ENCODE results near the gene NDOR1. TPM values are rescaled to one million over a fixed set of nuclear protein-coding genes. Genes with fewer than 3 reads are reported as not detected.

The NDOR1 gene
- polyA plus RNA-seq, 10 donors = 3.8 to 10.6 (median 6.9) TPM

DNA sequence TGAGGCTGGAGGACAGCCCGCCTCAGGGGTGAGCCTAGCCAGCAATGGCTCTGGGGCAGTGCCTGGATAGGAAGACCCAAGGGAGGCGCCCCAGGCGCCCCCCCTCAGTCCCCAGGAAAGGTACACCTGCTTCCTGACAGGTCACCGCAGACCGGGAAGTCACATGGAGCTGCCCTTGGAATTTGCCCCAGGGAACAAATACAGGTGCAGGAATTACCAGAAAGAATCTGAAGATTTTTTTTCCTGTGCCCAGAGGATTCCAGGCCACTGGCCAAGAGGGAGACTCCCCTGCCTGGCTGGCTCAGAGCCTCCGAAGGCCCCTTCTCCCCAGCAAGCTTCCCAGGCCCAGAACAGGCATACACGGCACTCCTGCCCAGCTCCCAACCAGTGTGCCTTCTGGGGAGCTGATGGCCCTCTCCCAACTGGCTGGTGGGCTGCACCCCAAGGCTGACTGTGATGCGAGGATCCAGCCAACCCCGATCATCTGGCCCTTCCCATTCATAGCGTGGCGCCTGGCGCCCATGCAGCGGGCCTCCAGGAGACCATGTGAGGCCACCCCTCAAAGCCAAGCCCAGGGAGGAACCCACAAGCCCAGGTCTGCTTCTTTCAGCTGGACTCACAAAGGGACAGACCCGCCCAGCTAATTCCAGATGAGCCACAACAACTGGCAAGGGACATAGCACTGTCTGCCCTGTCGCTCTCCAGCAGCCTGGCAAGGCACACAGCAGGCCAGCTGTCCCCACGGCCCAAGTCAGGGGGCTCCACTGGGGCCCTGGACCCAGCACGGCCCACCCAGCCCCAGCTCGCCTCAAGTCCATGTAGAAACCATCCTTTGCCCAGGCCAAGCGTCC lies 7.2 kb upstream of the NDOR1 start:
- DNase-seq = no peak

DNA sequence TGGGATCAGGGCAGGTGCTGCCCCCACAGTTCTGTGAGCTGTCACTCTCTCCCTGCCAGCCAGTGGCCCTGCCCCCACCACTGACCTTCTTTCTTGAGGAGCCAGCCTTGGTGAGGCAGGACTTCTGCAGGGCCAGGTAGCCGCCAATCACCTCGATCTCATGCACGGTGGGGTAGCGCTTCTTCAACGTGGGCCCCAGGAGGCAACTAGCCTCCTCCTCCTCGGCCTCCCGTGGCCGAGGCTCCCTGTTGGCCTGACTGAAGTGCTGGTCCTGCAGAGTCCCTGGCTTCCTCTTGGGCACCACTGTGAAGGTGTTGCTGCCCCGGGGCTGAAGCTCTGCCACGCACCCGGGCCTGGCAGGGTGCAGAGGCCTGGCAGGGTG lies 6.6 kb upstream of the NDOR1 start:
- DNase-seq = no peak

DNA sequence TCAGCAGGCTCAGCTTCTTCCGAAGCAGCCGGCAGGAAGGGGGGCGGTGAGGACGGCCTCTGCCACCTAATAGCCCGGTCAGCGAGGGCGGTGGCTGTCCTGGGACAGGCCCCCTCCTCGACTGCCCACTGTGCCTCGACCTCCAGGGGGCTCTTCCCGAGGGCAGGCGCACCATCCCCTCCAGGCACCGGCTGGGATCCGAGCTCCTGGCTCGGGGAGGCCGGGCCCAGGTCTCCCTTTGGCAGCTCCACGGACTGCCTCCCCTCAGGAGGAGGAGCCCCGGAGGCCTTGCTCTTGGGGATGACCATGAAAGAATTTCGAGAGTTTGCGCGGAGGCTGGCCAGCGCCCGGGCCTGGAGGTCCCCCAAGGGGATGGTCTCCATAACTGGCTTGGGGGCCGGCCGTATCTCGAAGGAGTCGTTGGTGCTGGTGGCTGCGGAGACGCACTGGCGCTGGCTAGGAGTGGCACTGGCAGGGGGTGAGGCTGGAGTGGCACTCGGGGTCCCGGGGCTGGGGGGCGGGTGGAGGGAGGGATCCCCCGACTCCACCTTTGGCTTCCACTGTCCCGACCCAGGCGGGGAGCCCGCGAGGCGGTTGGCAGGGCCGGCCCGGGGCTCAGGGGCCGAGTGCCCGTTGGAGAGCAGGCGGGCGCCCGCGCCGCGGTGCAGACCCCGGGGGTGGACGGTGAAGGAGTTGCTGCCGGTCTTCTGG lies 5.9 kb upstream of the NDOR1 start:
- DNase-seq = no peak

DNA sequence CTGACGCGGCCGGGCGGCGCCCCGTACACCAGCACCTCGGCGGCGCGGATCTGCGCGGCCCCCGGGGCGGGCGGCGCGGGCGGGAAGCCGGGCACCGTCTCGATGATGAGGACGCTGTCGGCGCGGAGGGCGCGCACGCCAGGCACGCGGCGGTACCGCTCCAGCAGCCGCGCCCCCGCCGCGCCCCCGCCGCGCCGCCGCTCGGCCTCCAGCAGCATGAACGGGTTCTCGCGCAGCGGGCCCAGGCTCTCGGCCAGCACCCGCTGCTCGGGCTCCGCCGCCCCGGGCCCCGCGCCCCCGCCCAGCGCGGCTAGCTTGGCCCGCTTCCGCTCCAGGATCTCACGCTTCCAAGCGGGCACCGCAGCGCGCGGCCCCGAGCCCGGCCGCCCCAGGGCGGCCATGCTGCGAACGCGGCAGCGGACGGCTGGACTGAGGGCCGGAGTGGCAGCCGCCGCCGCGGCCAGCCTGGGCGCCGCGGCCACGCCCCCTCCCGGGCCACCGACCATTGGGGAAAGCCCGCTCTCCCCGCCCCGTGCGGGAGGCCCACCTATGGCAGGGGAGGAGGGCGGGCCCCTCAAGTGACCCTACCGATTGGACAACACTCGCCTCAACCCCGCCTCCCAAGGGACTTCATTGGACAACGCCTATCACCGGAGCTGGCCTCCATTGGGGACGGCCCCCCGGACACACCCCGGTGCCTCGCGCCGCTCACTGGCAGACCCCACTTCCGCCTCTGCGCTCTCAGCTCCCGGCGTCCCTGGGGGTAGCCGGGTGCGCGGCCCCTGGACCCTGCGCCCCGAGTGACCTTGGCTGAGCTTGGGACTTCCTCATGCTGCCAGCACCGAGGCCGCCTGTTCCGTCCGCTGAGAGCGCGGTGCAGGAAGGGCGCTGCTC lies 4.9 kb upstream of the NDOR1 start, which contains the start of gene TPRN:
TPRN (minus strand) TSS at position 431 of the 894 bp plus-strand sequence; CDS start at position 401, 30 bp downstream.
- DNase-seq = peak; percentile 98 to 99 (median 98)

DNA sequence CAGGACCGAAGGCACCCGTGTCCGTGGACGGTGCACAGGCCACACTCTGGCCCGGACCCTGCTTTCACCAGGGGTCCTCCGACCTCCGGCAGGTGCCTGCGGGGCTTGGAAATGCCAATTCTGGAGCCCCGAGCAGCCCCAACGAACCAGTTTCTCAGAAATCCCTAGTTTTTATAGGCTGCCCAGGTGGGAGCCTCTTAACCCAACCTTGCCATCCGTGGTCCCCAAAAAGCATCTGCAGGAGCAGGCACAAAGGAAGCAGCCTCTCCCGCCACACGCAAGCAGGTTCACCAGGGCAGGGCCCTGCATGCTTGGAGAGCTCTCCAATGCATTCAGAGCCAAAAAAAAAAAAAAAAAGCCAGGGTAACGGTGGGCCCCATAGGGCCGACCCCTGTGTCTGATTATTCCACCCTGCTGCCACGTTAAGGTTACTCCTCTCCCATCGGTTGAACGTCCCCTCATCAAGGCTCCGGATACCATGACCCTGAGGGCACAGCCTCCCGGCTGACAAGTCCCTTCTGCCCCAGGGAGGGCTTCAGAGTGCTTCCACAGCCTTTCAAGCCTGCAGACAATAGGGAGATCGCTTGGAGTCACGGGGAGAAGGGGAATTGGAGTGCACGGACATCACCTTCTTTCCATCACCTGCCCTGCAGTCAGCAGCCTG lies 4.2 kb upstream of the NDOR1 start:
- no peak for DNase-seq

DNA sequence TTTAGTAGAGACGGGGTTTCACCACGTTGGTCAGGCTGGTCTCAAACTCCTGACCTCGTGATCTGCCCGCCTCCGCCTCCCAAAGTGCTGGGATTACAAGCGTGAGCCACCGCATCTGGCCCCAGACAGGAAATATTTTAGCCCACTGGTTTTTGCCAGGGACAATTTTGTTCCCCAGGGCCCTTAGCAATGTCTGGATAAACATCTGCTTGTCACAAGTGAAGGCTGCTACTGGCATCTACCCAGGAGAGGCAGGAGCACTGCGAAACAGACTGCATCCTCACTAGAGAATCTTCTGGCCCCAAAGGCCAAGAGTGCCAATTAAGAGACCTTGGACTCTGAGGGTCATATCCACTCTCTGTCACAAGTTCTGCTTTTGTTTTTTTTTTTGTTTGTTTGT lies 2.5 kb upstream of the NDOR1 start:
- no peak for DNase-seq

DNA sequence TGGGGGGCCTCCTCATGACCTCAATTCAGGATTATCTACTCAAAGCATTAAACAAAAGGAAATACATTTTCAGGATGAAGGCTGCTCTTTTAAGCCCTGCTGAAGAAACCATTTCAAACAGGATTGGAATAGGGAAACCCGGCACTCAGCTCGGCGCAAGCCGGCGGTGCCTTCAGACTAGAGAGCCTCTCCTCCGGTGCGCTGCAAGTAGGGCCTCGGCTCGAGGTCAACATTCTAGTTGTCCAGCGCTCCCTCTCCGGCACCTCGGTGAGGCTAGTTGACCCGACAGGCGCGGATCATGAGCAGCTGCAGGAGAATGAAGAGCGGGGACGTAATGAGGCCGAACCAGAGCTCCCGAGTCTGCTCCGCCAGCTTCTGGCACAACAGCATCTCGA lies 772 bp upstream of the NDOR1 start:
- DNase-seq = no peak

DNA sequence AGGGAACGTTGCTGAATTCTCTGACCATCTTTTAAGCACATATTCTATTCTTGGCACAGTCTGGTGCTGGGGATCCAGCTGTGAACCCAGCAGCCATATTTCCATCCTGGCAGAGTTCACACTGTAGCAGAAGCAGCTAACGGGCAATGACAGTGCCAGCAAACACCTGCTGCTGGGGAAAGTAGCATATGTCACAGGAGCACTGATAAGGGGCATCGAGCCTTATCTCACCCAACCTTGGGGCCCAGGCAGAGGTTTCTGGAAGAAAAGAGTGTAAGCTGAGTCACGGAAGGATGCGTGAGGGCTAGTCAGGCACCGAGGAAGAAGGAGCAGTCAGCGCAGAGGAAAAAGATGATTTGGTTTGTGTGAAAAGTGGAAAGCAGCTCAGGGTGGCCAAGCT lies 1.1 kb downstream of the NDOR1 start:
- no peak for DNase-seq

DNA sequence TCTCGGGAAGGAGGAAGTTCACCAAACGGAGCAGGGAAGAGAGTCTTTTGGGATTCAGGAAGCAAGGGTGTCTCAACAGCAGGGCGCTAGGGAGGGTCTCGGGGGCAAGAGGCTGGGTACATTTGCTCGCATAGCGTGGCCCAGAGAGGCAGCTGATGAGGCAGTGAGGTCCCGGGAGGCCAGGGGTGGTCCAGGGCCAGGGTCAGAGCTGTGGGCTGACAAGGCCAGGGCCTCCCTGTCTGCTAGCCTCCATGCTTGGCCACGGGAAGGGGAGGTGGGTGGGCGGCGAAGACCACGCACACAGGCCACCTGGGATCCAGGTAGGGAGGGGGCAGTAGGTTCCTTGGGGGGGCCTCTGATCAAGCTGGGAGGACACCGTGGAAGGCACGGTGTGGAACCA lies 6.0 kb downstream of the NDOR1 start:
- DNase-seq = no peak

DNA sequence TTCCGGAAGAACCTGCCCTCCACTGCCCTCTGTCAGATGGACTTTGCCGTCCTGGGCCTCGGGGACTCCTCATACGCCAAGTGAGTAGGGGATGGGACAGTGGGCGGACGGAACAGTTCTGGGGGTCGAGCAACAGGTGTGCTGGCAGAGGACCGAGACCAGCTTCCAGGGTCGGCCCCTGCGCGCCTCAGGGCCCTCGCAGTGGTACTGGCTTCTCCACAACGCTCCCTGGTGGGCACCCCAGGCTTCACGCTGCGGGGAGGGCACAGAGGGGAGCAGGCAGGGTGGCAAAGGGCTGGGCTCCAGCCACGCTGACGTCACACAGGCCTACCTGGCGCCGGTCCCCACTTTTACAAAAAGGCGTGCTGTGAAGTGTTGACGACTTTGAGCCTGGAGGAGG lies 7.0 kb downstream of the NDOR1 start:
- no peak for DNase-seq

DNA sequence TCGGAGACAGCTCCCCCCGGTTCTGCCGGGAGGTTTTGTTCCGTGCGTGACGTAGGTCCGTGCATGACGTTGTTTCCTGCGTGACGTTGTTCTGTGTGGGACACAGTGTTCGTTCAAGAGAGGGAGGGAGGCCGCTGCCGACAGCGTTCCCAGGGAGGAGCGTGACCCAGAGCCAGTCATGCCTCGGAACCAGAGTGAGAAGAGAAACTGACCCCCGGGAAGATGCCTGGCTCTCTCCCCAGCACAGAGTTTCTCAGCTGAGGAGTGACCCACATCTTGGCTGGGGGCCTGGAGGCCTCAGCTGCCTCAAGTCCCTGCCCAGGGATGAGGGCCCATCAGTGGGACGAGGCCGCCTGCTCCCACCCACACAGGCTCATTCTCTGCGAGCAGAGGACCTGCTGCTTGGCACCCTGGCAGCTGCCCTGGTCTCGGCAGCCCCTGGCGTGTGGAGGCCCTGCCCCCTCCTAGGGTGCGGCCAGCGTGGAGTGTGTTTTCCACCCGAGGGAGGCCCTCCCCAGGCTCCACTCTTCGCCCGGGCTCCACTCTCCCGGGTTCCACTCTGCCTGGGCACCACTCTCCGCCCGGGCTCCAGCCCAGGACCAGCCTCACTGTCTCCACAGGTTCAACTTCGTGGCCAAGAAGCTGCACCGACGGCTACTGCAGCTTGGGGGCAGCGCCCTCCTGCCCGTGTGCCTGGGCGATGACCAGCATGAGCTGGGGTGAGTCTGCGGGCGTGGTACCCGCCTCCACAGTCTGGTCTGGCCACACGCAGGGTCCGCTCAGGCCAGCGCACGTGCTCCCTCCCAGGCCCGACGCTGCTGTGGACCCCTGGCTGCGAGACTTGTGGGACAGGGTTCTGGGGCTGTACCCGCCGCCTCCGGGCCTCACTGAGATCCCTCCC lies 7.9 kb downstream of the NDOR1 start:
- DNase-seq = no peak

DNA sequence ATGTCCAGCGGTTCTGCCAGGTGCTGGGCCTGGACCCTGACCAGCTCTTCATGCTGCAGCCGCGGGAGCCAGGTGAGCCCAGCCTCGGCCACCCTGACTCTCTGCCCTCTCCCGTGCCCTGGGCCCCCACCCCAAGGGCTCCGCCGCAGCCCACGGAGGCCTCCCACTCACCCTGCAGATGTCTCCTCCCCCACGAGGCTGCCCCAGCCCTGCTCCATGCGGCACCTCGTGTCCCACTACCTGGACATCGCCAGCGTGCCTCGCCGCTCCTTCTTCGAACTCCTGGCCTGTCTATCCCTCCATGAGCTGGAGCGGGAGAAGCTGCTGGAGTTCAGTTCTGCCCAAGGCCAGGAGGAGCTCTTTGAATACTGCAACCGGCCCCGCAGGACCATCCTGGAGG lies 9.1 kb downstream of the NDOR1 start:
- no peak for DNase-seq

DNA sequence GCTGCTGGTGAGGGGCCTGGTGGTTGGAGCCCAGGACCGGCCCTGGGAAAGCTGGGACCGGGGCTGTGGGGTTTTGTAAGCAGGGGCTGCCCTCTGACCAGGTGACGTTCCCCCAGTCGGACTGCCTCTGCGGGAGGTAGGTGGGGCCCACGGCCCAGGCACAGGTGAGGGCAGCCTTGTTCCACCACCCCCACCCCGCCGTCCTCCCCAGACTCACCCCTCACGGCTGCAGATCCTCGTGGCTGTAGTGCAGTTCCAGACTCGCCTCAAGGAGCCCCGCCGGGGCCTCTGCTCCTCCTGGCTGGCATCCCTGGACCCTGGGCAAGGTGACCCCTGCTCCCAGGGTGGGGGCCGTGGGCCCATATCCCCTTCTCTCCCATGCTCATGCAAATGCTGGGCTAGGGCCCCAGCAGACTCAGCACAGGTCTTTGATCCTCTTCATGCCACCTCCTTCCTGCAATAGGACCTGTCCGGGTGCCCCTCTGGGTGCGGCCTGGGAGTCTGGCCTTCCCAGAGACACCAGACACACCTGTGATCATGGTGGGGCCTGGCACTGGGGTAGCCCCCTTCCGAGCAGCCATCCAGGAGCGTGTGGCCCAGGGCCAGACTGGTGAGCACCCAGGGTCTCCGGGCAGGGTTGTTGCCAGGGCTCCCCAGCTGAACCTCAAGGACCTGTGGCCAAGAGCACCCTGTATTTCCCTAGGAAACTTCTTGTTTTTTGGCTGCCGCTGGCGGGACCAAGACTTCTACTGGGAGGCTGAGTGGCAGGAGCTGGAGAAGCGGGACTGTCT lies 9.9 kb downstream of the NDOR1 start:
- DNase-seq = no peak

DNA sequence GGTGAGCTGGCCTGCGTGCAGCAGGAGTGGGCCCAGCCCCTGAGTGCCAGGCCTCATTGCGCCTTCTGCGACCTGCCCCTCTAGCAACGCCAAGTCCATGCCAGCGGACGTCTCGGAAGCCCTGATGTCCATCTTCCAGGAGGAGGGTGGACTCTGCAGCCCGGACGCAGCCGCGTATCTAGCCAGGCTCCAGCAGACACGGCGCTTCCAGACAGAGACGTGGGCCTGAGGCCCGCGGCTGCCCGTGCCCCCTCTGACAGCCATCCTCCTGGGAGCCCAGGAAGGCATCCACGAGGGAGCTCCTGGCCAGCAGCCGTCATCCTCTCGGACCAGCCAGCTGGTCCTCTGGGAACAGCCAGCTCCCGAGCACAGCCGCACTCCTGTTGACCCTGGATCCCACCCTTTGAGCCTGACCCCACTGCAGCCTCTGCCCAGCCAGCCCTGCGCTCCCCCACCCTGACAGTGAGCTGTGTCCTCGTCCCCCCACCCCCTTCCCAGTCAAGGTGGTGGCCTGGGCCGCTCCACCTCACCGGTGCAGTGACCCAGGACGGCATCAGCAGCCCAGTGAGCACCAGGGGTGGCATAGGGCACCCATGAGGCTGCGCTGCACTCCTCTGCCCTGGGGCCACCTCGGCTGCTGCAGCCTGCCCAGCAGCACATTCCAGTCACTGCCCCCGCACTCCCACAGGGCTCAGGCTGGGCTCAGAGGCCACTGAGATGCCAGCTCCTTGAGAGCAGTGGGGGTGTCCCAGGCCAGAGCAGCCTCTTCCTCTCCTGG lies 10.9 kb downstream of the NDOR1 start:
- no peak for DNase-seq

DNA sequence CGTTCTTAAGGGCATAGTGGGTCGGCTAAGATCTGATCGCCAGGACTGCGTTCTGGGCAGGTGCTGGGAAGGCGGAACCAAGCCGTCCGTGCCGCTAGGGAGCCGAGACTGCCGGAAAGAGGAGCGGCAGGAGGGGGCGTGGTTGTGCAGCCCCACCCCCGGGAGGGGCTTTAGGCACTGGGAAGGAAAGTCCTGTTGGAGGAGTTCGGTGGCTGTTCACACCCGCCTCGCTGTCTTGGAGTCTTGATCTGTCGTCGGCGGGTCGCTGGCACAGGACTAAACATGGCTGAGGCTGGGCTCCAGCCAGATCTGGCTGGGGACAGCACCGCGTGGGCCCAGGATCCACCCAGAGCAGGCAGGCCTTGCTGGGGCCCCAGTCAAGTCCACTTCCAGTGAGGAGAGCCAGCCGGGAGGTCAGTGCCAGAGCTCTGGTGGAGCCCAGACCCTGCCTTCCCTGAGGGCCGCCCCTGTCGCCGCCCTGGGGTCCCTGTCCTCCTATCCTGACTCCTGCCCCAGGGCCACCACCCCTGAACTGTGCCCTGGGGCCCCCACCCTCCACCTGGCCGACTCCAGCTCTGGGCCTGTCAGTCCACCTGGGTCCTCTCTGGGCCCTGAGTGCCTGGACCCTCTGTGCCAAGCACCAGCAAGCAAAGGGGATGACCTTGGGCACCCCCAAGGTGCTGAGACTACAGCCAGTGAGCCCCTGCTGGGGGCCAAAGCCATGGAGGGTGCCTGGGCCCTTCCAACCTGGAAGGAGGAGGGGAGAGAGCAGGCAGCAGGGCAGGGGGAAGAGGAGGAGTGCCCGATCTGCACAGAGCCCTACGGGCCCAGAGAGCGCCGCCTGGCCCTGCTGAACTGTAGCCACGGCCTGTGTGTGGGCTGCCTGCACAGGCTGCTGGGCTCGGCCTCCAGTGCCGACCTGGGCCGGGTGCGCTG lies 12.0 kb downstream of the NDOR1 start:
- DNase-seq = no peak

DNA sequence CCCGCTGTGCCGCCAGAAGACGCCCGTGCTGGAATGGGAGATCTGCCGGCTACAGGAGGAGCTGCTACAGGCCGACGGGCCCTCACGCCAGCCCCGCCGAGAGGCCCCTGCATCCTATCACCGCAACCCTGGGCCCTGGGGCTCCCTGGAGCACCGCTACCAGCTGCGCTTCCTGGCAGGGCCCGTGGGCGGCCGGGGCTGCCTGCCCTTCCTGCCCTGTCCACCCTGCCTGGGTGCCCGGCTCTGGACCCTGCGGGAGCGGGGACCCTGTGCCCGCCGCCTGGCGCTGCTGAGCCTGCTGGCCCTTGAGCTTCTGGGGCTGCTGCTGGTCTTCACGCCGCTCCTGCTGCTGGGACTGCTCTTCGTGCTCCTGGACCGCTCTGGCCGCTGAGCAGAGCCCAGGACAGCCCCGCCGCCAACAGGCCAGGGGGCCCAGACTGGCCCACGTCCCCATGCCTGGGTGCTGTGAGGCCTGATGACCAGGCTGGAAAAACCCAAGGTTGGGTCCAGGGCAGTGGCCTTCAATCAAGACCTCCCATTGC lies 12.8 kb downstream of the NDOR1 start:
- no peak for DNase-seq

DNA sequence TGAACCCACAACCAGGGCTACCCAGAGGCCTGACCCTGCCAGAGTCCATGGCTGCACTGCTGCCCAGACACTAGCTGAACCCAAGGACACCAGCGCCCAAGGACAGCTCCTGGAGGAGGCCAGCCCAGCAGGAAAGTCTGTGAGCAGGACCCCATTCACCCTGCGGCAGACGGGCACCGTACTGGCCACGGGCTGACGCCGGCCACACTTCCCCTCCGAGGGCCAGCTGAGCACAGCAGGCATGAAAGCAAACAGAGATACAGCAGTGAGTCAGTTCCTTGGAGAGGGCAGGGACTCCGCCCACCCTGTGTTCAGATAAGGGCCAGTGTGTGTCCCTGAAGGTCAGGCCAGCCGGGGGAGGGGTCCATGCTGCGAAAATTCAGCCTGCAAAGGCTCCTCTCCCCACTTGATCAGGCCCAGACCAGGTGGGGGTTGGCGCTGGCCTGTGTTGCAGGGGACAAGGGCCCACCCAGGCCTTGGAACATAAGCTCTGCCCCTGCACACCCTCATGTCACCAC lies 13.3 kb downstream of the NDOR1 start:
- no peak for DNase-seq
